Heart right ventricle (tissue), 16 donors: ENCODE results near the gene CA4. TPM values are rescaled to one million over a fixed set of nuclear protein-coding genes. Genes with fewer than 3 reads are reported as not detected.
"Not testable (repeated sequence)": the region's sequence is repeated elsewhere in the genome, so short reads cannot be mapped to it uniquely, and the experiment has no call there.

ENCODE experiments used
- ATAC-seq, 8 donors: fragments of 200-7000 bp; cut with Tn5 transposase; one replicate each; pipeline ENCODE4 v1.9.1; 2020; ENCODE audit warnings: mild to moderate bottlenecking in 8 of 8, moderate library complexity in 8 of 8, moderate number of reproducible peaks in 1 of 8
- DNase-seq, 2 donors: peaks; one replicate each; pipeline ENCODE4 v3.0.0-alpha.2; 2020
- H3K27ac ChIP-seq, 10 donors: fragments of 200-600 bp; sonication (generic) in 2 of 10; one replicate each; pipeline versions ENCODE4 v1.5.0 to v1.8.0; 2020 to 2022; ENCODE audit warnings: mild to moderate bottlenecking in 3 of 10
- H3K27me3 ChIP-seq, 7 donors: fragments of 200-600 bp; one replicate each; pipeline ENCODE4 v1.8.0; 2021 to 2022; ENCODE audit warnings: mild to moderate bottlenecking in 2 of 7
- H3K36me3 ChIP-seq, 9 donors: fragments of 200-600 bp; sonication (generic) in 1 of 9; one replicate each; pipeline versions ENCODE4 v1.5.0 to v1.8.0; 2020 to 2022; ENCODE audit warnings: mild to moderate bottlenecking in 2 of 9
- H3K4me1 ChIP-seq, 9 donors: fragments of 200-600 bp; sonication (generic) in 1 of 9; one replicate each; pipeline versions ENCODE4 v1.5.0 to v1.8.0; 2020 to 2022; ENCODE audit warnings: mild to moderate bottlenecking in 4 of 9
- H3K4me3 ChIP-seq, 10 donors: fragments of 200-600 bp; sonication (generic) in 2 of 10; one replicate each; pipeline versions ENCODE4 v1.5.0 to v1.8.0; 2020 to 2022; ENCODE audit warnings: mild to moderate bottlenecking in 7 of 10, moderate library complexity in 2 of 10
- H3K9me3 ChIP-seq, 11 donors: fragments of 200-600 bp in 10 of 11; sonication (generic) in 2 of 11; one replicate each; pipeline versions ENCODE4 v1.5.0 to v1.8.0; 2013 to 2022; ENCODE audit warnings: mild to moderate bottlenecking in 2 of 11, control low read depth in 1 of 11, moderate library complexity in 1 of 11
- CTCF ChIP-seq, 9 donors: fragments of 200-600 bp; sonication (generic) in 2 of 9; IDR thresholded peaks; one replicate each; pipeline versions ENCODE4 v1.5.0 to v1.8.0; 2021 to 2022; ENCODE audit warnings: antibody characterized with exemption in 9 of 9, mild to moderate bottlenecking in 5 of 9, moderate library complexity in 1 of 9
- WGBS, 2 donors: extraction: QIAGEN DNeasy Blood & Tissue Kit; methylation state at CpG; one replicate each; pipeline ENCODE4 v1.1.7; 2013; ENCODE audit warnings: inconsistent platforms in 1 of 2; 5-methylcytosine and 5-hydroxymethylcytosine counted together
- intact Hi-C, 10 donors: fragments of 100-400 bp; cut with DNase I; formaldehyde crosslinking; loops; one replicate each; pipeline versions ENCODE4 v1.11.1 to v1.14.2; 2022
- polyA plus RNA-seq, 2 donors: library from polyadenylated mRNA; stranded (reverse); fragments of 200-250 nt; gene quantifications; one replicate each; pipeline ENCODE4 v1.2.3, GENCODE V29; 2013
- total RNA-seq, 10 donors: library from RNA; stranded (reverse); fragmentation: NEBNext Ultra II Directional in 3 of 10; extraction: Animal tissue kit (Norgen Biotek cat#: 25700) in 3 of 10; gene quantifications; one replicate each; pipeline versions ENCODE4 v1.2.1 to v1.2.4, GENCODE V29; 2021 to 2023
- donor health status: Arrhythmogenic right ventricular cardiomyopathy.
- donor health status: ischemic (EF 13 %, LVEDD 7.1; RV severe dilation, severe dysfunction).
- donor health status: healthy with polysubstance abuse.
- donor health status: DM: no; HTN: yes; CAD: no.
- donor health status: DM: no; HTN: no; CAD: no.
- donor health status: ischemic (EF 25% LVEDD 6.9; RV normal size, moderate dysfunction).
- donor health status: ischemic (EF 25% LVEDD 5.7; RV mildly dilated, moderate dysfunction).
- donor health status: healthy.
- donor health status: DM: yes; HTN: yes; CAD: no.
- donor health status: Ischemic cardiomyopathy.
- donor health status: ischemic (EF 35%, LVEDD 5.7; RV mildly dilated, moderate dysfunction).
- donor health status: nonischemic (EF 11% LVEDD 7.7; RV severe dilation, severe dysfunction).
- donor health status: DM: yes; HTN: yes; CAD: no.
- donor health status: PGD.
- donor health status: ischemic (EF 29% LVEDD 5.4; RV normal size, mild dysfunction).
- donor health status: nonischemic (EF 23%, LVEDD 6.1; RV moderate dilation, normal function).

Gene CA4
- total and polyA plus RNA-seq, 12 donors = 5.7 to 57.8 (median 16.2) TPM

DNA sequence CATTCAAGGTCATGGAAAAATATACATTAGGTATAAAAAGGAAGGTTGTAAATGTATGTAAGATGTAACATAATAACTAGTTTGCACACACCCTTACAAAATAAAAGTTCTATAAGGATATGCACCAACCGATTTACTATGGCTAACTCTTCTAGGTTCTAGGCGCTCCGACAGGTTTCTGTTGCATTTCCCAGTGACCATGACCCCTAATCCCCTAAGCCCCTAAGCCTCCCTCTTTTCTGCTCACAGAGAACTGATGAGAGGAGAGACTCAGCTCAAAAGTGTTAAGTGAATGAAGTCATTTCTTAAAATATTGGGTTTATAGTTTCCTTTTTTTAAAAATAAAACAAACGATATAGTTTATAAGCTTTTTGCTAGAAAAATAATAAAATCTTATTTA, 41.1 kb upstream of the CA4 start:
- WGBS, 2 donors = 88 to 89% methylated on average over 4 of the region's 4 CpGs
- DNase-seq (no peak), ATAC-seq (no peak)
- no peak for TF ChIP-seq CTCF (IDR thresholded peaks at IDR 0.05)
- Histone ChIP-seq H3K27ac (no peak overlapping the region), H3K4me1 (no peaks in the 10 kb centered on the region), H3K27me3 (peaks cover 0 to 9% (median 0%) of the 10 kb centered on the region in 7 donors), H3K9me3 (no peaks in the 10 kb centered on the region), H3K36me3 (no peaks in the 10 kb centered on the region), H3K4me3 (no peak overlapping the region)
- intact Hi-C loops = loop anchor here in 7 of 10 donors (5.0 to 10.0 kb wide), 3 partner anchors 314 to 326 kb away; partner anchors contain the start of gene CHCT1 (in 2 of the 7)

DNA sequence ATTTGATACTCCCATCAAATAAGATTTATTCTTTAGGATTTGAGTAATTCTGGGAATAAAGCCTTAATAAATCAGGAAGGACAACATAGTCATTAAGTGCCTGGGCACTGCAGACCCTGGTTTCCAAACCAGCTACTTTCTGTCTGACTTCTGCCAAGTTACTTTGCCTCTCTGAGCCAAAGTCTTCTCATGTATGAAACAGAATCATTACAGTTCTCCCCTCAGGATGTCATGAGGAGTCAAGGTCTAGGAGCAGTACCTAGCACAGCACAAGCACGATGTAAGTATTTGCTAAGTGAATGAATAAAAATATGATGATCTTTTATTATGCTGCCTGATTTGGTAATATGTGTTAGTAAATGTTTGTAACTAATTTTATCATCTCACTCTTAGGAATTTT, 40.6 kb upstream of the CA4 start:
- intact Hi-C loops = loop anchor here in 7 of 10 donors (5.0 to 10.0 kb wide), 3 partner anchors 313 to 326 kb away; partner anchors contain the start of gene CHCT1 (in 2 of the 7)
- H3K9me3 ChIP-seq = no peaks in the 10 kb centered on the region
- no peak overlapping the region for H3K4me3 ChIP-seq
- no peaks in the 10 kb centered on the region for H3K36me3 ChIP-seq
- DNase-seq (no peak), ATAC-seq (no peak)
- TF ChIP-seq CTCF (IDR thresholded peaks at IDR 0.05) = no peak
- H3K27ac ChIP-seq = no peak overlapping the region
- H3K4me1 ChIP-seq = no peaks in the 10 kb centered on the region
- H3K27me3 ChIP-seq = peaks cover 0 to 9% (median 0%) of the 10 kb centered on the region in 7 donors
- WGBS, 2 donors = 85 to 88% methylated on average over 1 of the region's 1 CpG

DNA sequence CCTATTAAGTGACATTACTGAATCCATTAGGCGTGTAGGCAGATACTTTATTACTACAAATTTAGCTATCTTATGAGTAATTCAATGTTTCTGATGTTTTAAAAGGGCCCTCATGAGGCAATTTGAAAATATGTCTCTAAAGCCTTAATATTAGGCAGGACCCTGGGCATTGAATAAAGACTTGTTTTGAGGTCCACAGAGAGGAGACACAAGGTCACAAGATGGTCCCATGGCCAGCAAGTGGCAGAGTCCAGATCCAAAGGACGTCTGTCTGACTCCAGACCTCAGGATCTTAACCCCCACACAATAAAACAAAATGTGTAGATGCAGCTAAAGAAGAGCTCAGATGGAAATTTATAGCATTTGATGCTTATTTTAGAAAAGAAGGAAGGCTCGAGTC, 39.2 kb upstream of the CA4 start:
- no peak for TF ChIP-seq CTCF (IDR thresholded peaks at IDR 0.05)
- no peak overlapping the region for H3K27ac ChIP-seq
- no peaks in the 10 kb centered on the region for H3K9me3 ChIP-seq
- H3K4me1 ChIP-seq = no peaks in the 10 kb centered on the region
- peaks cover 0 to 9% (median 0%) of the 10 kb centered on the region in 7 donors for H3K27me3 ChIP-seq
- ATAC-seq (no peak), DNase-seq (no peak)
- H3K4me3 ChIP-seq = no peak overlapping the region
- WGBS, 2 donors = 65 to 66% methylated on average over 3 of the region's 3 CpGs
- no peaks in the 10 kb centered on the region for H3K36me3 ChIP-seq
- intact Hi-C loops = no loop called here

GRCh38 chr17:60111661-60112060, 38.1 kb upstream of the CA4 start:
- H3K36me3 ChIP-seq, H3K9me3 ChIP-seq, H3K27ac ChIP-seq, DNase-seq, intact Hi-C loops, H3K4me1 ChIP-seq, H3K4me3 ChIP-seq, H3K27me3 ChIP-seq: not testable (repeated sequence)
- ATAC-seq = peak in 6 of 8 donors; percentile 39 to 65 (median 49)
- peak in 4 of 9 donors; percentile 6 to 25 (median 12) for TF ChIP-seq CTCF (IDR thresholded peaks at IDR 0.05)
- WGBS, 2 donors = 0% methylated on average over 2 of the region's 5 CpGs

GRCh38 chr17:60115364-60115763, 34.4 kb upstream of the CA4 start:
- H3K27ac ChIP-seq, intact Hi-C loops, H3K27me3 ChIP-seq, H3K4me1 ChIP-seq, ATAC-seq, H3K9me3 ChIP-seq, DNase-seq, H3K36me3 ChIP-seq, H3K4me3 ChIP-seq: not testable (repeated sequence)
- no CpG with 5 or more reads among the region's 5 CpGs for WGBS, 2 donors

- H3K4me3 ChIP-seq, H3K9me3 ChIP-seq, intact Hi-C loops, H3K27me3 ChIP-seq, DNase-seq, H3K4me1 ChIP-seq, ATAC-seq, H3K36me3 ChIP-seq, H3K27ac ChIP-seq: not testable (repeated sequence)
- no CpG with 5 or more reads among the region's 14 CpGs for WGBS, 2 donors
These were observed 33.6 kb upstream of the CA4 start for GRCh38 chr17:60116196-60116595.

DNA sequence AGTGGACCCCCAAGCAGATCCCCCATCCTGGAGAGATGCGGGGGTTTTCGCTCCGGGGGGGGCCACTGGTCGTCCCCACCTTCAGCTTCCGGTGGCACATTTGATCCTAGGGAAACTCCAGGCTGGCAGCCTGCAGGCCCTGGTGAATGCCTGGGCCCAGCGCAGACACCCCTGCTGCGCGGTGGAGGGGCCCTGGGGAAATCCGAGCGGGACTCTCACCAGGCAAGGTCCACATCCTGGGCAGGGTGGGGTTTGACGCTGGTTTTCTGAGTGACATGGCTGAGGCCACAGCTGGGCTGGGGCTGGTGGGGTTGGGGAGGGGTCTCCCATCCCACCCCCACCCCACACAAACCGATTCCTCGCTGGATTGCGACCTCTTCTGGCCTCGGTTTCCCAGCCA, 30.6 kb upstream of the CA4 start:
- ATAC-seq = peak in 3 of 8 donors; percentile 15 to 27 (median 16)
- H3K4me3 ChIP-seq, H3K9me3 ChIP-seq, H3K27ac ChIP-seq, H3K4me1 ChIP-seq, intact Hi-C loops, DNase-seq, H3K27me3 ChIP-seq, H3K36me3 ChIP-seq: not testable (repeated sequence)
- no CpG with 5 or more reads among the region's 15 CpGs for WGBS, 2 donors
